Gastroesophageal sphincter (tissue), 4 donors: ENCODE measurements around the gene S1PR1. TPM values are rescaled to one million over a fixed set of nuclear protein-coding genes. Genes with fewer than 3 reads are reported as not detected.

Experiments used
- ATAC-seq: fragments of 150-250 bp; one replicate; pipeline ENCODE4 v1.9.1; 2016; ENCODE audit warnings: mild to moderate bottlenecking, moderate library complexity
- H3K27ac ChIP-seq, 4 donors: fragments of 200-600 bp; sonication (generic) in 3 of 4; 1 replicate in 3 of 4; 2 replicates in 1 of 4; pipeline ENCODE4 v1.5.1; 2016 to 2019
- H3K27me3 ChIP-seq: fragments of 200-600 bp; sonication (generic); one replicate; pipeline ENCODE4 v1.5.1; 2019
- H3K36me3 ChIP-seq, 2 donors: fragments of 200-600 bp; sonication (generic); one replicate each; pipeline ENCODE4 v1.5.1; 2019; ENCODE audit warnings: control low read depth in 1 of 2
- H3K4me1 ChIP-seq, 3 donors: fragments of 200-600 bp; sonication (generic); 1 replicate in 2 of 3; 2 replicates in 1 of 3; pipeline ENCODE4 v1.5.1; 2016 to 2019; ENCODE audit warnings: control low read depth in 2 of 3
- H3K4me3 ChIP-seq, 2 donors: fragments of 200-600 bp; sonication (generic); one replicate each; pipeline ENCODE4 v1.5.1; 2019; ENCODE audit warnings: mild to moderate bottlenecking in 1 of 2, moderate library complexity in 1 of 2
- H3K9me3 ChIP-seq, 3 donors: fragments of 200-600 bp; sonication (generic); one replicate each; pipeline ENCODE4 v1.5.1; 2017 to 2019; ENCODE audit warnings: control low read depth in 2 of 3
- EP300 ChIP-seq: sonication (generic); formaldehyde crosslinking; IDR thresholded peaks from one replicate; pipeline ENCODE4 v1.6.1; 2017; ENCODE audit warnings: antibody characterized with exemption, mild to moderate bottlenecking
- POLR2A ChIP-seq, 2 donors: fragments of 450-650 bp; IDR thresholded peaks; one replicate each; pipeline ENCODE4 v1.6.1; 2017; ENCODE audit warnings: antibody characterized with exemption in 2 of 2, mild to moderate bottlenecking in 2 of 2, moderate library complexity in 1 of 2
- POLR2AphosphoS5 ChIP-seq: sonication (generic); formaldehyde crosslinking; IDR thresholded peaks from one replicate; pipeline ENCODE4 v1.6.1; 2017; ENCODE audit warnings: antibody characterized with exemption
- WGBS, 2 donors: methylation state at CpG; one replicate each; pipeline ENCODE4 v1.1.5; 2018; ENCODE audit warnings: low coverage in 1 of 2; 5-methylcytosine and 5-hydroxymethylcytosine counted together
- total RNA-seq, 4 donors: library from RNA; depleted of rRNA; stranded (reverse); fragments of >200 nt; gene quantifications; one replicate each; pipeline ENCODE4 v1.1.0, GENCODE V29; 2016
- TF ChIP-seq, protein P1 (sequence below), 4 experiments: fragments of 200-600 bp in 2 of 4; fragments of 450-650 bp in 2 of 4; sonication (generic) in 1 of 4; IDR thresholded peaks; one replicate each; pipeline ENCODE4 v1.5.1; 2017 to 2019; ENCODE audit warnings: antibody characterized with exemption in 4 of 4, mild to moderate bottlenecking in 2 of 4, moderate library complexity in 2 of 4

S1PR1 gene
- total RNA-seq, 4 donors from 2014 or later, result 13.9 to 73.6 (median 47.8) TPM

DNA sequence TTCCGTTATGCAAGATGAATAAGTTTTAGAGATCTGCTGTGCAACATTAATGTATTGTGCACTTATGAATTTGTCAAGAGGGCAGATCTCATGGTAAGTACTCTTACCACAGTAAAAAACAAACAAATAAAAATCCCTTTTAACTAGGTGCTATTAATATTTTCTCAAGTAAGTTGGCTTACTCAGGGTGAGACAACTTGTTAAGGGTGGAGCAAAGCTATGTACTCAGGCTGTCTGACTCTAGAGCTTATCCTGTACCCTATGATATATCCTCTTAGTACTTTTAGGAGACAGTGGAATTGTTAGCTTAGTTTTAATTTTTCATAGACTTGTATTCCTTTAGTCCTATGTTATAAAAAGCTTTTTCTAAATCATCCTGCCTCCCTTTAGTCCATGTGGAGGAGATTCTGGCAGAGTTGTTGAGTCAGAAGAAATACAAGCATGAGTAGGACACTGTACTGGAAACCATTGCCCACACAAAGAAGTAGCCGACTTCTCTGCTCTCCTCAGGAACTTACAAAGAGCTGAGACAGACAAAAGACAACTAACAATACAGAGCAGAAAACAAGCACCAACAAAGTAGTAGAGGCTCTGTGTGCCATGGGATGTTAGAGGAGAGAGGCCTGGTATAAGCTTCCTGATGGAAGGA lies 49.2 kb downstream of the S1PR1 start:
- H3K36me3 ChIP-seq, result no peaks in the 10 kb centered on the region
- TF ChIP-seq, protein P1, sequence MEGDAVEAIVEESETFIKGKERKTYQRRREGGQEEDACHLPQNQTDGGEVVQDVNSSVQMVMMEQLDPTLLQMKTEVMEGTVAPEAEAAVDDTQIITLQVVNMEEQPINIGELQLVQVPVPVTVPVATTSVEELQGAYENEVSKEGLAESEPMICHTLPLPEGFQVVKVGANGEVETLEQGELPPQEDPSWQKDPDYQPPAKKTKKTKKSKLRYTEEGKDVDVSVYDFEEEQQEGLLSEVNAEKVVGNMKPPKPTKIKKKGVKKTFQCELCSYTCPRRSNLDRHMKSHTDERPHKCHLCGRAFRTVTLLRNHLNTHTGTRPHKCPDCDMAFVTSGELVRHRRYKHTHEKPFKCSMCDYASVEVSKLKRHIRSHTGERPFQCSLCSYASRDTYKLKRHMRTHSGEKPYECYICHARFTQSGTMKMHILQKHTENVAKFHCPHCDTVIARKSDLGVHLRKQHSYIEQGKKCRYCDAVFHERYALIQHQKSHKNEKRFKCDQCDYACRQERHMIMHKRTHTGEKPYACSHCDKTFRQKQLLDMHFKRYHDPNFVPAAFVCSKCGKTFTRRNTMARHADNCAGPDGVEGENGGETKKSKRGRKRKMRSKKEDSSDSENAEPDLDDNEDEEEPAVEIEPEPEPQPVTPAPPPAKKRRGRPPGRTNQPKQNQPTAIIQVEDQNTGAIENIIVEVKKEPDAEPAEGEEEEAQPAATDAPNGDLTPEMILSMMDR (IDR thresholded peaks at IDR 0.05), result no peak
- TF ChIP-seq POLR2A (IDR thresholded peaks at IDR 0.05) (no peak), EP300 (no peak), POLR2AphosphoS5 (no peak)

DNA sequence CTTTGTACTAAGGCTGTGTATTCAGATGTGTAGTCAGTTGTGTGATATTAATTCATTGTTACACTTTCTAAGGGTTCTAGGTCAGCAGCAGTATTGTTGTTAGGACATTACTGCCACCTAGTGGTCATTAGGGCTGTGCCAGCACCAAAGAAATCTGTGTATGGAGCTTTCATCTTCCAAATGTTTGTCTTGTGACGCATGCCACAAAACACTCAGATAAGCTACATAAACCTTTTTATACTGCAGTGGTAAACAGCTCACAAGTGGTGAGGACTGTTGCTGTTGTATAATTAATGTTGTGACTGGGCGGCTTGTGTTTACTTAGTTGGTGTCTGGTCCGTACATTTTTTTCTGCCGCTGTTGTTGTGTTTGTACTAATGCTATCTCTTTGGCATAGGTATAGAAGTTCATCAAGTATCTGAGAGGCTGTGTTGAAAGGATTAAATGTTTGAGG lies 51.7 kb downstream of the S1PR1 start:
- no peak overlapping the region for H3K4me3 ChIP-seq
- ATAC-seq, result peak; percentile 75
- TF ChIP-seq, protein P1 (IDR thresholded peaks at IDR 0.05), result peak; percentile 70 to 84 (median 76)
- no peak for TF ChIP-seq EP300

More for the DNA sequence above, 49.2 kb downstream of the S1PR1 start:
- H3K4me1 ChIP-seq, result peaks cover 0 to 9% (median 0%) of the 10 kb centered on the region in 3 donors
- no peaks in the 10 kb centered on the region for H3K9me3 ChIP-seq
- ATAC-seq, result no peak
- WGBS, 2 donors, result 72 to 91% methylated on average over 1 to 2 of the region's 2 CpGs
- H3K27me3 ChIP-seq, result no peaks in the 10 kb centered on the region
- no peak overlapping the region for H3K27ac ChIP-seq
- no peak overlapping the region for H3K4me3 ChIP-seq

DNA sequence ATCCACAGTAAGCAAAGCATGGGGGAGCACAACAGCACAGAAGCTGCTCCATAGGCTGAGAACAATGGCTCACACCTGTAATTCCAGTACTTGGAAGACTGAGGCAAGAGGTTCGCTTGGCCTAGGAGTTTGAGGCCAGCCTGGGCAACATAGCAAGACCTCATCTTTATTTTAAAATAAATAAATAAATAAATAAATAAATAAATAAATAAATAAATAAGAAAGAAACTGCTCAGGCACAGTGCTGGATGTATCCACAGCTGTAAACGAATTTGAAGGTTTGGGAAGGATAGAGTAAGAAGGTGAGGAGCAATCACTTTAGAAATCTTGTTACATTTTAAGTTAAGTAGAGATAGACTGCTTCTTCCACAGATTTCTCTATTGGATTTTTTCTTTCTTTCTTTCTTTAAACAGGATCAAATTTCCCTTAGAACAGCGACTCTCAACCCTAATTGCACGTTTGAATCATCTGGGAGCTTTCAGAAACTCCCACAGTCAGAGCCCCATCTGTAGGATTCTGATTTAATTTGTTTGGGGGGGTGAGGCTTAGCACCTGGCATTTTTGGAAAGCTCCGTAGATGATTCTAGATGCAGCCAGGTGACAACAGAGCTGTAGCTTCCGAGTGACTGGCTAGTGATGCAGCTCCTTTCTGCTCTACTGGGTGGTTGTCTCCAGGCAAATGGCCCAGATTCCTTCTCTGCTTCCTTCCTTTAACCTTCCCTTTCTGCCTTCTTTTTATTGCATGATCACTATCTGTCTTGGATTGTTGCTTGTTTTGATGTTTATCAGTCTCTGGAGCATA lies 53.5 kb downstream of the S1PR1 start:
- H3K27ac ChIP-seq, result no peak overlapping the region
- H3K36me3 ChIP-seq, result no peaks in the 10 kb centered on the region
- no peaks in the 10 kb centered on the region for H3K9me3 ChIP-seq
- H3K4me3 ChIP-seq, result no peak overlapping the region
- H3K4me1 ChIP-seq, result peaks cover 0 to 9% (median 0%) of the 10 kb centered on the region in 3 donors
- no peaks in the 10 kb centered on the region for H3K27me3 ChIP-seq
- WGBS, 2 donors, result 58 to 80% methylated on average over 5 to 6 of the region's 6 CpGs
- TF ChIP-seq, protein P1 (IDR thresholded peaks at IDR 0.05), result no peak
- TF ChIP-seq POLR2AphosphoS5, result no peak
- TF ChIP-seq EP300, result no peak
- no peak for TF ChIP-seq POLR2A (IDR thresholded peaks at IDR 0.05)
- no peak for ATAC-seq

More for the DNA sequence above, 51.7 kb downstream of the S1PR1 start:
- Histone ChIP-seq H3K4me1 (peaks cover 0 to 9% (median 0%) of the 10 kb centered on the region in 3 donors), H3K9me3 (no peaks in the 10 kb centered on the region), H3K36me3 (no peaks in the 10 kb centered on the region), H3K27me3 (no peaks in the 10 kb centered on the region), H3K27ac (no peak overlapping the region)
- WGBS, 2 donors, result 20 to 33% methylated on average over 1 to 4 of the region's 4 CpGs

Other genes starting within 250 kb of the S1PR1 start
- gene DPH5, start 211.2 kb upstream of the S1PR1 start, total RNA-seq, result 10 to 100 TPM; 14.8 to 26.8 (median 20.5) TPM